ENCODE data around the gene B4GALNT2. TPM values are rescaled to one million over a fixed set of nuclear protein-coding genes. Genes with fewer than 3 reads are reported as not detected.
"Not testable (repeated sequence)": the region's sequence is repeated elsewhere in the genome, so short reads cannot be mapped to it uniquely, and the experiment has no call there.

The B4GALNT2 gene
- total RNA-seq, 1 donor from 2014 or later = not detected

DNA sequence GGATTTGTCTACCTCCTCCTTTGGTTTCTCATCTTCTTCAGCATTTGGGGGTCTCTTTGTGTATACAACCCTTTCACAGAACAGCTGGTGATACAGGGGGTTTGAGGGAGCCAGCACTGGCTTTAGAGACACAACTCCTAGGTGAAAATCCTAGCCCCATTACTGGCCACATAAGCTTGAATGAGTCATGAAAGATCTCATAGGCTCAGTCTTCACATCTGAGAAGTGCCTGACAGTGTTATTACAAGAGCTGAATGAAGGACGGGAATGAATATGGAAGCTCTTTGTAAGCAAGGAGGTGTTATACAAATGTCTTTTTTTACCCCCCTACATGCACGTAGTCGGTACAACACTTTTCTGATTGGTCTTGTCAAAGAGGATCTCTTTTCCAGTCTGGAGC lies 1.7 kb upstream of the B4GALNT2 start:
- no peaks in the 10 kb centered on the region for H3K36me3 ChIP-seq
- H3K9me3 ChIP-seq = no peaks in the 10 kb centered on the region
- DNase-seq (ENCODE audit: extremely low spot score in 2 of 2) = no peak
- H3K27ac ChIP-seq = no peak overlapping the region
- no peak for TF ChIP-seq POLR2AphosphoS5 (IDR thresholded peaks at IDR 0.05; ENCODE audit: insufficient read depth in 1 of 2, low read depth in 1 of 2)
- intact Hi-C loops (cut with DNase I) = no loop called here
- peaks cover 10% of the 10 kb centered on the region for H3K4me1 ChIP-seq
- no peak overlapping the region for H3K4me3 ChIP-seq
- peaks cover 8% of the 10 kb centered on the region for H3K27me3 ChIP-seq

DNA sequence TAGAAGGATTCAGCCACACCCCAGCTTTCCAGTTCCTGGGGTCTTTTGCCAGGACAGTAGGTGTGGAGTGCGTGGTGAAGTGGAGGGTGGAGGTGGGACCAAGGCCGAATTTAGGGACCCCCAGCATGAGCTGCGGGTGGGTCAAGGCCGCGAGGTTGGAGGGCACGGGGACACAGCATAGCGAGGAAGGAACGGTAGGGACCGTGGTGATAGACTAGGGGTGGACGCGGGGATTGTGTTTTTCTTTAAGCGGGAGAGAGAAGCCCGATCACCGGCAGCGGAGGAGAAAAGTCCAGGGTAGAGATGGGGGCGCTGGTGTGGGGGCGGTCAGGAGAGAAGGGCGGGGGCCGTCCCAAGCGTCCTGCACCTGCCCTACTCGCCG lies 261 bp upstream of the B4GALNT2 start:
- Histone ChIP-seq H3K4me3 (peak overlapping the region; percentile 28 to 36), H3K27me3 (peaks cover 8% of the 10 kb centered on the region)
- intact Hi-C loops (cut with DNase I) = no loop called here

DNA sequence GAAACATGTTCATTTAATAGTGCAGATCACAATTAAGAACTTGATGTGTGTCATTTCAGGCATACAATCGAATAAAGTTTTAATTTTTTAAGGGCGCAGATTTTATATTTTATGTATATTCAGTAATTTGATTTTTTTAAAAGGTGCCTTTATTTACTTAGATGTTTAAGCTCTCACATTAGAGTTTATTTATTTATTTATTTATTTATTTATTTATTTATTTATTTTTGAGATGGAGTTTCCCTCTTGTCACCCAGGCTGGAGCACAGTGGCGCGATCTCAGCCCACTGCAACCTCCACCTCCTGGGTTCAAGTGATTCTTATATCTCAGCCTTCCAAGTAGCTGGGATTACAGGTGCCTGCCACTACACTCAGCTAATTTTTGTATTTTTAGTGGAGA lies 3.8 kb downstream of the B4GALNT2 start:
- intact Hi-C loops (cut with DNase I) = no loop called here
- TF ChIP-seq POLR2AphosphoS5 (IDR thresholded peaks at IDR 0.05; ENCODE audit: insufficient read depth in 1 of 2, low read depth in 1 of 2) = no peak
- TF ChIP-seq POLR2A (IDR thresholded peaks at IDR 0.05) = no peak
- TF ChIP-seq, protein P1, sequence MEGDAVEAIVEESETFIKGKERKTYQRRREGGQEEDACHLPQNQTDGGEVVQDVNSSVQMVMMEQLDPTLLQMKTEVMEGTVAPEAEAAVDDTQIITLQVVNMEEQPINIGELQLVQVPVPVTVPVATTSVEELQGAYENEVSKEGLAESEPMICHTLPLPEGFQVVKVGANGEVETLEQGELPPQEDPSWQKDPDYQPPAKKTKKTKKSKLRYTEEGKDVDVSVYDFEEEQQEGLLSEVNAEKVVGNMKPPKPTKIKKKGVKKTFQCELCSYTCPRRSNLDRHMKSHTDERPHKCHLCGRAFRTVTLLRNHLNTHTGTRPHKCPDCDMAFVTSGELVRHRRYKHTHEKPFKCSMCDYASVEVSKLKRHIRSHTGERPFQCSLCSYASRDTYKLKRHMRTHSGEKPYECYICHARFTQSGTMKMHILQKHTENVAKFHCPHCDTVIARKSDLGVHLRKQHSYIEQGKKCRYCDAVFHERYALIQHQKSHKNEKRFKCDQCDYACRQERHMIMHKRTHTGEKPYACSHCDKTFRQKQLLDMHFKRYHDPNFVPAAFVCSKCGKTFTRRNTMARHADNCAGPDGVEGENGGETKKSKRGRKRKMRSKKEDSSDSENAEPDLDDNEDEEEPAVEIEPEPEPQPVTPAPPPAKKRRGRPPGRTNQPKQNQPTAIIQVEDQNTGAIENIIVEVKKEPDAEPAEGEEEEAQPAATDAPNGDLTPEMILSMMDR (IDR thresholded peaks at IDR 0.05) = no peak
- Histone ChIP-seq H3K4me1 (peaks cover 10% of the 10 kb centered on the region), H3K36me3 (no peaks in the 10 kb centered on the region), H3K27ac (no peak overlapping the region), H3K4me3 (no peak overlapping the region), H3K9me3 (no peaks in the 10 kb centered on the region), H3K27me3 (peaks cover 8% of the 10 kb centered on the region)
- no peak for DNase-seq (ENCODE audit: extremely low spot score in 2 of 2)

More for the DNA sequence above, 261 bp upstream of the B4GALNT2 start:
- no peak overlapping the region for H3K27ac ChIP-seq
- no peaks in the 10 kb centered on the region for H3K9me3 ChIP-seq
- peaks cover 10% of the 10 kb centered on the region for H3K4me1 ChIP-seq
- TF ChIP-seq, protein P1 (IDR thresholded peaks at IDR 0.05) = no peak
- TF ChIP-seq POLR2A (IDR thresholded peaks at IDR 0.05) = no peak
- H3K36me3 ChIP-seq = no peaks in the 10 kb centered on the region
- no peak for DNase-seq (ENCODE audit: extremely low spot score in 2 of 2)

DNA sequence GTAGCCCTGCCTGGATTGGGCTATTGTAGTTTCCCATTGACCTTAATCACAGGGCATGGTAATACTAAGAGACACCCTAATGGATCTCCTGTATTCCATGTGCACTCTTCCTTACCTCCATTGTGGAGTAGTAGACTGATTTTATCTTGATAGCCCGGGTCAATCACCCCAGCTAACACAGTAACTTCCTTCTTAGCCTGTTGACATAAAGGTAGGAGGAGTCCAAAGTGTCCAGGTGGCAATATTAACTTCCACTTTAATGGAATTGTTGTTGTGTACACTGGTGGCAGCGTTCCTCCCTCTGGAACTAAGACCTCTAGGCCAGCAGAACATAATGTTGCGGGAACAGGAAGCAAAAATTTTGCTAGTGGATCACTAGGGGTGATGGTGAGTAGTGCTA lies 13.1 kb downstream of the B4GALNT2 start:
- H3K27me3 ChIP-seq; intact Hi-C loops (cut with DNase I); DNase-seq (ENCODE audit: extremely low spot score in 2 of 2); H3K4me1 ChIP-seq; H3K4me3 ChIP-seq; H3K27ac ChIP-seq; H3K36me3 ChIP-seq; H3K9me3 ChIP-seq: not testable (repeated sequence)

DNA sequence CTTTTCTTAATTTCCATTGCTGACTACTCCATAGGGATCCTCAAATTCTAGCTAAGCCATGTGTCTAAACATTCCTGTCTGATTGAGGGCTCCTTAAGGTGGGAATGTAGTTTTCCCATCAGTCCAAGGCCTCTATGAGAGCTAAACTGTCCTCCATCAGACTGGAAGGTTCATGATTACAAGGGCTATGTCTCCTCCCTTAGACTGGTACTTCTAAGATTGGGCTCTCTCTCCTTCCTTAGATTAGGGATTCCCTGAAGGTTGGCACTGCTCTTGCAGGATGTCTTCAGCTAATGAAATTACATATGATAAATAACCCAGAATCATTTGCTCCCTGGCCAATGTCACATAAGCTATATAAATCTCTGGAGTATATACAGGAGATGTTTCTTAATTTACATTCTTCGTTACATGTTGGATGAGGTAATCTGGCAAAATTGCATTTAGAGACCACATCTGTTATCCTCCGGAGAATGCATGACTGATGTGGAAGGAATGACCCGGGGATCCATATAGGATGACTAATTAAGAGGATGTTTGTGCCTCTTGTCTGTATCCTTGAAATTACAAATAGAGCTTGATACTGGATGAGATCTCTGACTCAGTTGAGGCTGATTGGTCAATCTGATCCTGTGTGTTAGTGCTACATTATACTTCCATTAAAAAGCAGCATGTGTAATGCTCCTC lies 14.2 kb downstream of the B4GALNT2 start:
- DNase-seq (ENCODE audit: extremely low spot score in 2 of 2) = no peak
- no peaks in the 10 kb centered on the region for H3K36me3 ChIP-seq
- no peaks in the 10 kb centered on the region for H3K27me3 ChIP-seq

DNA sequence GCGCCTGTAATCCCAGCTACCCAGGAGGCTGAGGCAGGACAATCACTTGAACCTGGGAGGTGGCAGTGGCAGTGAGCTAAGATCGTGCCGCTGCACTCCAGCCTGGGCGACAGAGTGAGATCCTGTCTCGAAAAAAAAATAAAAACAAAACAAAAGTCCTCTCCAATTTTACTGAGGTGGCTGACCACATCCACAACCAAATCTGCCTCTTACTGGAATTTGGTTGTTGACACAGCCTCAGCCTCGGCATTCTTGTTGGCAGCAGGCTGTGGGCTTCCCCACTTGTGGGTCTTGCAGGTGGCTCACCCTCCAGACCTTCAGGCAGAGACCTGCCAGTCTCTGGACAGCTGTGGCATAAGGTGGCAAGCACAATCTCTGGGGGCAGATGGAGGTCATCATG lies 15.6 kb downstream of the B4GALNT2 start:
- Histone ChIP-seq H3K4me3 (no peak overlapping the region), H3K27me3 (no peaks in the 10 kb centered on the region), H3K9me3 (no peaks in the 10 kb centered on the region), H3K27ac (no peak overlapping the region), H3K4me1 (no peaks in the 10 kb centered on the region), H3K36me3 (no peaks in the 10 kb centered on the region)
- no peak for TF ChIP-seq POLR2AphosphoS5 (IDR thresholded peaks at IDR 0.05; ENCODE audit: insufficient read depth in 1 of 2, low read depth in 1 of 2)
- TF ChIP-seq, protein P1 (IDR thresholded peaks at IDR 0.05) = no peak
- TF ChIP-seq POLR2A (IDR thresholded peaks at IDR 0.05) = no peak
- intact Hi-C loops (cut with DNase I) = no loop called here
- no peak for DNase-seq (ENCODE audit: extremely low spot score in 2 of 2)

More for the DNA sequence above, 14.2 kb downstream of the B4GALNT2 start:
- TF ChIP-seq POLR2A (IDR thresholded peaks at IDR 0.05) (no peak), POLR2AphosphoS5 (IDR thresholded peaks at IDR 0.05; ENCODE audit: insufficient read depth in 1 of 2, low read depth in 1 of 2) (no peak)
- TF ChIP-seq, protein P1 (IDR thresholded peaks at IDR 0.05) = no peak
- H3K4me3 ChIP-seq = no peak overlapping the region
- intact Hi-C loops (cut with DNase I) = no loop called here
- no peak overlapping the region for H3K27ac ChIP-seq
- no peaks in the 10 kb centered on the region for H3K4me1 ChIP-seq
- H3K9me3 ChIP-seq = no peaks in the 10 kb centered on the region
